OCI-LY7 (cell line): ENCODE data around the gene GLCE. TPM values are rescaled to one million over a fixed set of nuclear protein-coding genes. Genes with fewer than 3 reads are reported as not detected.

Source experiments
- BruUV-seq: library from RNA; stranded (reverse); fragments of 400-500 nt; replicated peaks from 2 replicates; lab custom pipeline; 2021; lab: Mats Ljungman, UMichigan
- CTCF ChIA-PET: fragments of 300-600 bp; sonication (Branson Sonifier 250); formaldehyde crosslinking; loops from one replicate; lab custom pipeline; 2022; ENCODE audit warnings: antibody characterized with exemption; ENCODE audit not compliant: unreplicated experiment; lab: Charles Lee
- POLR2A ChIA-PET: fragments of 300-600 bp; sonication (Branson Sonifier 250); formaldehyde crosslinking; loops from one replicate; lab custom pipeline; 2022; ENCODE audit warnings: antibody characterized with exemption; lab: Charles Lee
- DNase-seq: peaks from one replicate; pipeline ENCODE4 v3.0.0-alpha.2; 2015; ENCODE audit warnings: low spot score
- H2AFZ ChIP-seq: fragments of 200-600 bp; sonication (generic), shearing (Covaris generic); 2 replicates; pipeline ENCODE4 v1.6.1; 2014; ENCODE audit warnings: mild to moderate bottlenecking, antibody characterized with exemption, low read length, moderate library complexity
- H3K27ac ChIP-seq: fragments of 200-600 bp; sonication (generic); 2 replicates; pipeline ENCODE4 v1.5.1; 2014; ENCODE audit warnings: mixed run types, low read depth, mild to moderate bottlenecking, moderate library complexity, low read length, inconsistent platforms; ENCODE audit not compliant: poor library complexity, severe bottlenecking
- H3K36me3 ChIP-seq: fragments of 200-600 bp; sonication (generic); 2 replicates; pipeline ENCODE4 v1.6.1; 2014; ENCODE audit warnings: mild to moderate bottlenecking, antibody characterized with exemption, low read length, moderate library complexity, mixed read lengths; ENCODE audit not compliant: insufficient read depth
- H3K4me1 ChIP-seq: fragments of 200-600 bp; sonication (generic); 2 replicates; pipeline ENCODE4 v1.5.1; 2014; ENCODE audit warnings: mild to moderate bottlenecking, low read length; ENCODE audit not compliant: insufficient read depth, poor library complexity, severe bottlenecking
- H3K4me2 ChIP-seq: fragments of 200-600 bp; sonication (generic); 2 replicates; pipeline ENCODE4 v1.6.1; 2014; ENCODE audit warnings: mild to moderate bottlenecking, low read length
- H3K4me3 ChIP-seq: fragments of 200-600 bp; sonication (generic); 2 replicates; pipeline ENCODE4 v1.5.1; 2014; ENCODE audit warnings: mild to moderate bottlenecking, low read depth, low read length; ENCODE audit not compliant: poor library complexity, severe bottlenecking
- H3K79me2 ChIP-seq: fragments of 200-600 bp; sonication (generic); 2 replicates; pipeline ENCODE4 v1.6.1; 2016; ENCODE audit warnings: low read depth, mild to moderate bottlenecking, low read length, moderate library complexity, mixed read lengths; ENCODE audit not compliant: insufficient read depth
- H3K9me2 ChIP-seq: fragments of 200-600 bp; sonication (generic); 2 replicates; pipeline ENCODE4 v1.6.1; 2016; ENCODE audit warnings: mild to moderate bottlenecking, low read length, mixed read lengths; ENCODE audit not compliant: insufficient read depth
- H3K9me3 ChIP-seq: fragments of 200-600 bp; sonication (generic); 2 replicates; pipeline ENCODE4 v1.6.1; 2014; ENCODE audit warnings: mild to moderate bottlenecking, mixed run types, low read length, mixed read lengths
- H4K20me1 ChIP-seq: fragments of 200-600 bp; sonication (generic); 2 replicates; pipeline ENCODE4 v1.6.1; 2014; ENCODE audit warnings: mild to moderate bottlenecking, antibody characterized with exemption, low read length, moderate library complexity, mixed read lengths; ENCODE audit not compliant: insufficient read depth
- CTCF ChIP-seq: fragments of 200-600 bp; sonication (generic); conservative IDR thresholded peaks from 2 replicates; pipeline ENCODE4 v1.5.1; 2014; ENCODE audit warnings: mild to moderate bottlenecking, antibody characterized with exemption, low read length, moderate library complexity, mixed read lengths
- EZH2phosphoT487 ChIP-seq: fragments of 200-600 bp; sonication (generic); IDR thresholded peaks from 2 replicates; pipeline ENCODE4 v1.6.1; 2018; ENCODE audit warnings: low read depth, borderline replicate concordance, mild to moderate bottlenecking, mixed run types, antibody characterized with exemption, low read length, moderate library complexity, mixed read lengths
- intact Hi-C: fragments of 100-400 bp; cut with micrococcal nuclease; formaldehyde crosslinking; loops from one replicate; pipeline ENCODE4 v1.10.0; 2022; ENCODE audit not compliant: unreplicated experiment
- total RNA-seq, 2 experiments: library from RNA; depleted of rRNA in 1 of 2; stranded (reverse); fragments of >200 nt in 1 of 2; shearing (Covaris generic) in 1 of 2; gene quantifications; 2 replicates each; pipeline ENCODE4 v1.2.3, GENCODE V29; 2014 to 2022

Gene GLCE
- total RNA-seq, 2 experiments from 2014 or later = 7.0 to 7.1 TPM

DNA sequence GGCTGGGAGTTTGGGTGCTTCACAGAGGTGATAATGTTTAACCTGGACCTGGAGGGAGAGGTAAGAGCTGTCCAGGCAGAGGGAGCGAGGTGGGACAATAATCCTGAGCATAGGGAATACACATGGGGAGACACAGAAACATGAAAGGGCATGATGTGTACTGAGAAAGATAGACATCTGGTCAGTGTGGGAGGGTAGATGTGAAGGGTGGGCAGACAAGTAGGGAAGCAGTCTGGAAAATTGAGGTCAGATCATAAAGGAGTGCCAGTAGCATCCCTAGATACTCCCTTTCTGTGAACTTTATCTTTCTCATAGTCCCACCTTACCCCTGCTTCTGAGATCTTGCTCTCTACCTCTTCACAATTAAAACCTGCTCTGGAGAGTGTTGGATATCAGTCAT is 12.0 kb upstream of the GLCE start:
- no peaks in the 10 kb centered on the region for H3K79me2 ChIP-seq
- intact Hi-C loops = no loop called here
- no peaks in the 10 kb centered on the region for H3K9me3 ChIP-seq
- no peaks in the 10 kb centered on the region for H3K36me3 ChIP-seq
- H3K27ac ChIP-seq = no peak overlapping the region
- H2AFZ ChIP-seq = no peak overlapping the region
- CTCF ChIA-PET = no interaction called here
- TF ChIP-seq EZH2phosphoT487 = no peak
- no peak for TF ChIP-seq CTCF
- H3K4me3 ChIP-seq = no peak overlapping the region
- H4K20me1 ChIP-seq = no peaks in the 10 kb centered on the region
- H3K4me1 ChIP-seq = no peaks in the 10 kb centered on the region
- H3K4me2 ChIP-seq = no peak overlapping the region
- DNase-seq = no peak
- no peaks in the 10 kb centered on the region for H3K9me2 ChIP-seq
- no TSS peak for BruUV-seq
- POLR2A ChIA-PET = interaction anchor here (0.6 kb wide), 1 partner anchor 81 kb away, joined by 3 read pairs; no protein-coding TSS in a partner anchor

DNA sequence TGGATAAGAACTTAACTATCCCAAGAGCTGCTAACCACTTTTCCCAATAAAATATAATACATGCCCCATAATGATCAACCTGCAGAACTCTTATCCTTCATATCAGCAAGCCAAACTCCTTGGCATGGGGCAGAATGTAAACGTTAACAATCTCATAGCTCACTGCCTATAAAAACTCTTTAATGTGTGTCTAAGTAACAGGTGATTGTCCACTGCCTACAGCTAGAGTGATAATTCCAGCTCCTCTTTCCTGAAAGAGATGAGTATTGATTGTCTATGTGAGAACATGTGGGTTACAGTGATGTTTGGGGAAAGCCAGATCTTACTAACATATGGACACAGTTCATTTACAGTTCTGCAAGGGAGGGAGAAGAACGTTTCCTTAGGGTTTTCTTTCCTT is 11.3 kb upstream of the GLCE start:
- BruUV-seq = no TSS peak
- intact Hi-C loops = no loop called here
- Histone ChIP-seq H3K4me1 (no peaks in the 10 kb centered on the region), H3K79me2 (no peaks in the 10 kb centered on the region), H3K9me2 (no peaks in the 10 kb centered on the region), H4K20me1 (no peaks in the 10 kb centered on the region), H3K4me3 (no peak overlapping the region), H3K4me2 (no peak overlapping the region), H3K9me3 (no peaks in the 10 kb centered on the region), H2AFZ (no peak overlapping the region), H3K36me3 (no peaks in the 10 kb centered on the region), H3K27ac (no peak overlapping the region)
- no peak for DNase-seq
- ChIA-PET CTCF (no interaction called here), POLR2A (interaction anchor here (0.7 kb wide), 1 partner anchor 9 kb away, joined by 3 read pairs; no protein-coding TSS in a partner anchor)
- TF ChIP-seq CTCF (no peak), EZH2phosphoT487 (no peak)

DNA sequence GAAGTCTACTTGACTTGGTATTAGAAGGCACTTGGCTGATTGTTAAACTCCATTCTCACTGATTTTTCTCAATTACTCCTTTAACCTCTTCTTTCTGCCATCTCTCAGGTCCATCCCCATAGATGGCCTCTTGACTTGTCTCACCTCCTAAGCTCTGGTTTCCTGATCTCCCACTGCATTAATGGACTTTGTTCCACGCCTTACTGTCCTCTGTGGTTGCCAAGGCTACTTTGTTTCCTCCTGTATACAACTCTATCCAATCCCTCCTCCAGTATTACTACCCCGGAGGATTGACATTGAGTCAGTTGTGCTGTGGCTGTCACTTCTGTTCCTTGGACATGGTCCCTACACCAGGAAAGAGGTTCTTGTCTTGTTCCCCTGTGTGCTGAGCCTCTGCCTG is 10.6 kb upstream of the GLCE start:
- ChIA-PET POLR2A (no interaction called here), CTCF (no interaction called here)
- no peak overlapping the region for H3K27ac ChIP-seq
- no TSS peak for BruUV-seq
- H4K20me1 ChIP-seq = no peaks in the 10 kb centered on the region
- H3K4me1 ChIP-seq = no peaks in the 10 kb centered on the region
- no peak overlapping the region for H3K4me3 ChIP-seq
- intact Hi-C loops = no loop called here
- H3K9me3 ChIP-seq = no peaks in the 10 kb centered on the region
- H3K36me3 ChIP-seq = no peaks in the 10 kb centered on the region
- no peak overlapping the region for H3K4me2 ChIP-seq
- DNase-seq = no peak
- no peak overlapping the region for H2AFZ ChIP-seq
- TF ChIP-seq EZH2phosphoT487 (no peak), CTCF (no peak)
- no peaks in the 10 kb centered on the region for H3K79me2 ChIP-seq
- no peaks in the 10 kb centered on the region for H3K9me2 ChIP-seq
